Activated CD8-positive, alpha-beta T cell treated with anti-CD3 and anti-CD28 coated beads for 36 hours (primary cell): ENCODE results near the gene ACSBG1. TPM values are rescaled to one million over a fixed set of nuclear protein-coding genes. Genes with fewer than 3 reads are reported as not detected.

ENCODE experiments used
- ATAC-seq: fragments of 200-7000 bp; cut with Tn5 transposase; one replicate; pipeline ENCODE4 v1.10.0; 2021; ENCODE audit warnings: mild to moderate bottlenecking, moderate library complexity
- CTCF ChIA-PET: fragments of 350-600 bp; sonication (Branson Sonifier 250); formaldehyde crosslinking; loops from one replicate; lab custom pipeline; 2021; ENCODE audit warnings: antibody characterized with exemption; lab: Charles Lee
- POLR2A ChIA-PET: fragments of 350-600 bp; sonication (Branson Sonifier 250); formaldehyde crosslinking; loops from one replicate; lab custom pipeline; 2021; ENCODE audit warnings: antibody characterized with exemption; lab: Charles Lee
- DNase-seq: peaks from one replicate; pipeline ENCODE4 v3.0.0-alpha.2; 2020
- H3K27ac Mint-ChIP-seq: one replicate; pipeline ENCODE4 v1.8.0; 2021; ENCODE audit warnings: mild to moderate bottlenecking, mixed read lengths
- H3K27me3 Mint-ChIP-seq: one replicate; pipeline ENCODE4 v1.8.0; 2021; ENCODE audit warnings: mixed read lengths
- H3K36me3 Mint-ChIP-seq: one replicate; pipeline ENCODE4 v1.8.0; 2021; ENCODE audit warnings: low read depth, mixed read lengths
- H3K4me1 Mint-ChIP-seq: one replicate; pipeline ENCODE4 v1.8.0; 2021; ENCODE audit warnings: low read depth, mixed read lengths
- H3K4me3 Mint-ChIP-seq: one replicate; pipeline ENCODE4 v1.8.0; 2021; ENCODE audit warnings: mild to moderate bottlenecking, moderate library complexity, mixed read lengths
- H3K9me3 Mint-ChIP-seq: one replicate; pipeline ENCODE4 v1.8.0; 2021; ENCODE audit warnings: mixed read lengths
- CTCF ChIP-seq: fragments of 200-600 bp; IDR thresholded peaks from one replicate; pipeline ENCODE4 v1.8.0; 2022; ENCODE audit warnings: antibody characterized with exemption, mild to moderate bottlenecking
- intact Hi-C: fragments of 100-400 bp; cut with micrococcal nuclease; formaldehyde crosslinking; loops from one replicate; pipeline ENCODE4 v1.10.0; 2022
- total RNA-seq, 2 experiments: library from RNA; stranded (reverse); gene quantifications; one replicate each; pipeline ENCODE4 v1.2.3, GENCODE V29; 2021

Gene ACSBG1
- total RNA-seq, 2 experiments from 2014 or later, result 0.18 TPM; not detected in 1

GRCh38 chr15:78263351-78263781 lies 29.0 kb upstream of the ACSBG1 start:
- peak overlapping the region; percentile 87 for H3K27ac Mint-ChIP-seq
- ATAC-seq (no peak), DNase-seq (no peak)
- H3K9me3 Mint-ChIP-seq, result no peaks in the 10 kb centered on the region
- peak overlapping the region; percentile 64 for H3K4me3 Mint-ChIP-seq
- ChIA-PET CTCF (interaction anchor here (0.6 kb wide), 1 partner anchor 23 kb away, joined by 4 read pairs; no protein-coding TSS in a partner anchor), POLR2A (no interaction called here)
- intact Hi-C loops, result no loop called here
- H3K27me3 Mint-ChIP-seq, result no peaks in the 10 kb centered on the region
- no peak for TF ChIP-seq CTCF
- peaks cover 5% of the 10 kb centered on the region for H3K36me3 Mint-ChIP-seq
- peaks cover 21% of the 10 kb centered on the region for H3K4me1 Mint-ChIP-seq

- intact Hi-C loops, result no loop called here
- CTCF ChIA-PET, result no interaction called here
- H3K27ac Mint-ChIP-seq, result no peak overlapping the region
- no peaks in the 10 kb centered on the region for H3K27me3 Mint-ChIP-seq
- no peaks in the 10 kb centered on the region for H3K9me3 Mint-ChIP-seq
- POLR2A ChIA-PET, result no interaction called here
- H3K4me3 Mint-ChIP-seq, result no peak overlapping the region
- no peak for ATAC-seq
- H3K36me3 Mint-ChIP-seq, result peaks cover 3% of the 10 kb centered on the region
- no peak for TF ChIP-seq CTCF
- DNase-seq, result no peak
- peaks cover 10% of the 10 kb centered on the region for H3K4me1 Mint-ChIP-seq
Observed at GRCh38 chr15:78261062-78261461, 26.7 kb upstream of the ACSBG1 start.

GRCh38 chr15:78260489-78260888 lies 26.1 kb upstream of the ACSBG1 start:
- H3K27me3 Mint-ChIP-seq, result no peaks in the 10 kb centered on the region
- intact Hi-C loops, result no loop called here
- H3K36me3 Mint-ChIP-seq, result peaks cover 3% of the 10 kb centered on the region
- H3K4me1 Mint-ChIP-seq, result peaks cover 4% of the 10 kb centered on the region
- H3K9me3 Mint-ChIP-seq, result no peaks in the 10 kb centered on the region
- no peak overlapping the region for H3K4me3 Mint-ChIP-seq
- ATAC-seq (no peak), DNase-seq (no peak)
- CTCF ChIA-PET, result no interaction called here
- POLR2A ChIA-PET, result interaction anchor here (0.6 kb wide), 1 partner anchor 134 kb away, joined by 3 read pairs; no protein-coding TSS in a partner anchor
- no peak for TF ChIP-seq CTCF
- no peak overlapping the region for H3K27ac Mint-ChIP-seq

GRCh38 chr15:78259232-78259631 lies 24.9 kb upstream of the ACSBG1 start:
- CTCF ChIA-PET, result no interaction called here
- intact Hi-C loops, result no loop called here
- no peak for ATAC-seq

More at GRCh38 chr15:78259232-78259631, 24.9 kb upstream of the ACSBG1 start:
- TF ChIP-seq CTCF, result no peak
- H3K4me3 Mint-ChIP-seq, result no peak overlapping the region
- POLR2A ChIA-PET, result no interaction called here
- DNase-seq, result no peak
- H3K27ac Mint-ChIP-seq, result no peak overlapping the region
- no peaks in the 10 kb centered on the region for H3K36me3 Mint-ChIP-seq
- no peaks in the 10 kb centered on the region for H3K27me3 Mint-ChIP-seq
- H3K9me3 Mint-ChIP-seq, result no peaks in the 10 kb centered on the region
- no peaks in the 10 kb centered on the region for H3K4me1 Mint-ChIP-seq
